K562 (cell line): ENCODE results near the gene NIPA2.

Experiments
- NUFIP1 ChIP-seq: fragments of 450-650 bp; IDR thresholded peaks from 2 replicates; pipeline ENCODE4 v1.6.1; 2018; ENCODE audit not compliant: partially characterized antibody
- TAF1 ChIP-seq: IDR thresholded peaks from 2 replicates; pipeline ENCODE4 v1.6.1; 2011; ENCODE audit warnings: mild to moderate bottlenecking, low read length, moderate library complexity; ENCODE audit not compliant: insufficient read depth, control insufficient read depth, severe bottlenecking; ENCODE audit errors: extremely low read depth

DNA sequence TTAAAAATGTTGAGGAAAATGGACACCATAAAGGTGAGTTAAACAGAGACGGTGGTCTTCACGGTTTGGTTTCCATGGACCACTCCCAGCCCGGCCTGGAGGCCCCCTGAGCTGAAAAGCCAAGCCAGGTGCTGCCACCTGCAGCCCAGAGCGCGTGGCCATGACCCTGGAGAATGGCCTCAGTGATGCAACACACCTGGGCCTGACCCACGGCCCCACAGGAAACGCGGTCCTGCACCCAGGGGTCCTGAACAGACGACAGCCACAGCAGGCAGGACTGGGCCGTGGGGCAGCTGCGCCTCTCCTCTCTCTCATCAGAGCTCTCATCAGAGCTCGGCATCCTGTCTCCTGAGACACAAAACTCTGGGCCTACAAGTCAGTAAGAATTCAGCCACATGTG, 64.1 kb downstream of the NIPA2 start:
- TF ChIP-seq NUFIP1 (no peak), TAF1 (no peak)
